Adrenal gland (tissue), 12 donors: ENCODE results near the gene DNAJC5. TPM values are rescaled to one million over a fixed set of nuclear protein-coding genes. Genes with fewer than 3 reads are reported as not detected.

ENCODE experiments used
- DNase-seq, 7 donors: peaks; one replicate each; pipeline ENCODE4 v3.0.0-alpha.2; 2019 to 2020
- H3K27ac ChIP-seq, 5 donors: fragments of 200-600 bp; sonication (generic) in 4 of 5; 1 replicate in 3 of 5; 2 replicates in 2 of 5; pipeline versions ENCODE4 v1.5.1 to v1.8.0; 2016 to 2020; ENCODE audit warnings: mild to moderate bottlenecking in 1 of 5
- H3K27me3 ChIP-seq: fragments of 200-600 bp; 2 replicates; pipeline ENCODE4 v1.8.0; 2021
- H3K36me3 ChIP-seq, 2 donors: fragments of 200-600 bp; replicated peaks in 1 of 2; 1 replicate in 1 of 2; 2 replicates in 1 of 2; pipeline versions ENCODE4 v1.5.1 to v1.8.0; 2018 to 2022
- H3K4me1 ChIP-seq, 2 donors: fragments of 200-600 bp; replicated peaks in 1 of 2; 1 replicate in 1 of 2; 2 replicates in 1 of 2; pipeline versions ENCODE4 v1.5.1 to v1.8.0; 2018 to 2021
- H3K4me3 ChIP-seq, 4 donors: fragments of 200-600 bp; sonication (generic) in 3 of 4; one replicate each; pipeline ENCODE4 v1.5.1; 2016 to 2018
- H3K9me3 ChIP-seq, 3 donors: fragments of 200-600 bp; sonication (generic) in 1 of 3; replicated peaks in 1 of 3; 1 replicate in 2 of 3; 2 replicates in 1 of 3; pipeline versions ENCODE4 v1.5.1 to v1.8.0; 2016 to 2021
- CTCF ChIP-seq, 6 experiments: fragments of 450-650 bp in 4 of 6; fragments of 200-600 bp in 2 of 6; sonication (generic) in 1 of 6; IDR thresholded peaks; 1 replicate in 5 of 6; 2 replicates in 1 of 6; pipeline versions ENCODE4 v1.5.1 to v1.8.0; 2016 to 2021; ENCODE audit warnings: antibody characterized with exemption in 6 of 6, mild to moderate bottlenecking in 2 of 6, moderate library complexity in 1 of 6
- POLR2A ChIP-seq, 2 donors: fragments of 450-650 bp; IDR thresholded peaks; one replicate each; pipeline ENCODE4 v1.6.1; 2017; ENCODE audit warnings: antibody characterized with exemption in 2 of 2, mild to moderate bottlenecking in 2 of 2, moderate library complexity in 1 of 2
- WGBS, 4 donors: extraction: QIAGEN DNeasy Blood & Tissue Kit in 2 of 4; methylation state at CpG; one replicate each; pipeline versions ENCODE4 v1.1.5 to v1.1.7; 2013 to 2017; 5-methylcytosine and 5-hydroxymethylcytosine counted together
- intact Hi-C, 2 donors: fragments of 100-400 bp; cut with DNase I; formaldehyde crosslinking; loops; one replicate each; pipeline versions ENCODE4 v1.14.1 to v1.15.0; 2022 to 2023
- polyA plus RNA-seq, 3 donors: library from polyadenylated mRNA; stranded (reverse); fragments of 200-250 nt in 2 of 3; fragments of 350-450 nt in 1 of 3; fragmentation: Illumina TruSeq in 1 of 3; extraction: RNeasy Lipid Tissue Mini Kit (QIAGEN cat#74804) in 1 of 3; gene quantifications; one replicate each; pipeline ENCODE4 v1.2.3, GENCODE V29; 2013 to 2014
- total RNA-seq, 9 donors: library from RNA; depleted of rRNA in 4 of 9; stranded (reverse); fragments of >200 nt in 4 of 9; fragments of 120-200 nt in 1 of 9; fragmentation: NEBNext Ultra II Directional in 1 of 9; extraction: Animal tissue kit (Norgen Biotek cat#: 25700) in 1 of 9; gene quantifications; one replicate each; pipeline versions ENCODE4 v1.1.0 to v1.2.4, GENCODE V29; 2013 to 2023
- donor health status: healthy with polysubstance abuse.
- donor health status: Bipolar disorder and iron deficiency.
- donor health status: DM: yes; HTN: yes; CAD: no.
- donor health status: DM: no; HTN: no; CAD: no.
- donor health status: DM: no; HTN: no; CAD: no.
- donor health status: DM: yes; HTN: yes; CAD: no.

DNAJC5 gene
- total and polyA plus RNA-seq, 12 donors: 26.5 to 78.0 (median 61.4) TPM

GRCh38 chr20:63961664-63962425, 66.9 kb downstream of the DNAJC5 start:
- Histone ChIP-seq H3K9me3 (no peaks in the 10 kb centered on the region), H3K27ac (no peak overlapping the region), H3K36me3 (peaks cover 0 to 56% of the 10 kb centered on the region in 2 donors), H3K4me3 (no peak overlapping the region), H3K27me3 (no peaks in the 10 kb centered on the region), H3K4me1 (peaks cover 0 to 6% of the 10 kb centered on the region in 2 donors)
- 89 to 91% (median 90%) methylated on average over 12 to 26 of the region's 26 CpGs for WGBS, 4 donors
- intact Hi-C loops: no loop called here
- DNase-seq: no peak
- no peak for TF ChIP-seq POLR2A (IDR thresholded peaks at IDR 0.05)
- no peak for TF ChIP-seq CTCF (IDR thresholded peaks at IDR 0.05)

- H3K4me1 ChIP-seq: no peaks in the 10 kb centered on the region
- intact Hi-C loops: no loop called here
- H3K36me3 ChIP-seq: peaks cover 0 to 60% of the 10 kb centered on the region in 2 donors
- WGBS, 4 donors: 93 to 96% (median 94%) methylated on average over 28 to 61 of the region's 61 CpGs
- H3K9me3 ChIP-seq: no peaks in the 10 kb centered on the region
- H3K4me3 ChIP-seq: no peak overlapping the region
- H3K27me3 ChIP-seq: no peaks in the 10 kb centered on the region
- no peak for DNase-seq
- H3K27ac ChIP-seq: no peak overlapping the region
- TF ChIP-seq CTCF (IDR thresholded peaks at IDR 0.05) (no peak), POLR2A (IDR thresholded peaks at IDR 0.05) (no peak)
Observed at GRCh38 chr20:63962426-63963347, 67.8 kb downstream of the DNAJC5 start.

- WGBS, 4 donors: 90 to 100% (median 93%) methylated on average over 3 to 27 of the region's 27 CpGs
- H3K36me3 ChIP-seq: peaks cover 0 to 60% of the 10 kb centered on the region in 2 donors
- H3K27me3 ChIP-seq: no peaks in the 10 kb centered on the region
- no peaks in the 10 kb centered on the region for H3K9me3 ChIP-seq
- H3K27ac ChIP-seq: no peak overlapping the region
- no peak overlapping the region for H3K4me3 ChIP-seq
- intact Hi-C loops: no loop called here
- TF ChIP-seq POLR2A (IDR thresholded peaks at IDR 0.05) (no peak), CTCF (IDR thresholded peaks at IDR 0.05) (no peak)
- H3K4me1 ChIP-seq: peaks cover 0 to 4% of the 10 kb centered on the region in 2 donors
- DNase-seq: peak in 1 of 7 donors; percentile 16
Observed at GRCh38 chr20:63963348-63963741, 68.4 kb downstream of the DNAJC5 start.

- Histone ChIP-seq H3K4me1 (peaks cover 4 to 9% of the 10 kb centered on the region in 2 donors), H3K36me3 (peaks cover 0 to 60% of the 10 kb centered on the region in 2 donors), H3K4me3 (no peak overlapping the region), H3K9me3 (no peaks in the 10 kb centered on the region), H3K27me3 (no peaks in the 10 kb centered on the region), H3K27ac (no peak overlapping the region)
- intact Hi-C loops: no loop called here
- no peak for DNase-seq
- 88 to 96% (median 94%) methylated on average over 3 to 16 of the region's 16 CpGs for WGBS, 4 donors
- no peak for TF ChIP-seq POLR2A (IDR thresholded peaks at IDR 0.05)
- TF ChIP-seq CTCF (IDR thresholded peaks at IDR 0.05): no peak
Observed at GRCh38 chr20:63963784-63964301, 68.9 kb downstream of the DNAJC5 start.
